ENCODE measurements around the gene USF1. TPM values are rescaled to one million over a fixed set of nuclear protein-coding genes. Genes with fewer than 3 reads are reported as not detected.

Gene USF1
- polyA plus RNA-seq, 6 donors from 2014 or later, result 4.4 to 23.9 (median 9.7) TPM

DNA sequence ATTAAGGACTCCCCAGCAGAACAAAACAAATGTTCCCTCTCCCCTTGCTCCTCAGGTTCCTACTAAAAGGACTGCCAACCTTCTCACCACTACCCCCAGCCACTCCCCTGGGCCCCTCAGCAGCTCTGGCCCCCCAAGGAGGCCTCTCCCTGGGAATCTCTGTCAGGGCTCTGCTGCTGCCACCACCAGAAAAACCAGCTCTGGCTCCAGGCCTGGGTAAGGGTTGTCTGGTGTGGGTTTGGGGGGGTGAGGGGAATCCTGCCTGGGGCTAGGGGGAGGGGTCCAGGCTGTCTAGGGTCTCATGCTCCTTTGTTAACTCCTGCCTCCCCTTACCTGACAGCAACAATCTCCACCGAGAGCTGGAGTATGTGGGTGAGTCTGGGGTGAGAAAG, 38.8 kb upstream of the USF1 start:
- DNase-seq (no peak), ATAC-seq (ENCODE audit: low read depth in 2 of 2) (no peak)
- H3K9me3 Mint-ChIP-seq, result no peaks in the 10 kb centered on the region
- peak overlapping the region in 1 of 8 donors; percentile 3 for H3K4me3 Mint-ChIP-seq
- peak overlapping the region in 1 of 6 donors; percentile 49 for H3K27ac Mint-ChIP-seq
- H3K36me3 Mint-ChIP-seq, result no peaks in the 10 kb centered on the region
- H3K27me3 Mint-ChIP-seq, result peaks cover 0 to 15% (median 9%) of the 10 kb centered on the region in 3 donors
- H3K4me1 Mint-ChIP-seq, result no peaks in the 10 kb centered on the region

GRCh38 chr1:161083748-161084596, 38.2 kb upstream of the USF1 start:
- Mint-ChIP-seq H3K4me1 (no peaks in the 10 kb centered on the region), H3K4me3 (no peak overlapping the region), H3K36me3 (no peaks in the 10 kb centered on the region), H3K9me3 (no peaks in the 10 kb centered on the region), H3K27me3 (peaks cover 0 to 13% (median 9%) of the 10 kb centered on the region in 3 donors), H3K27ac (no peak overlapping the region)
- DNase-seq (no peak), ATAC-seq (ENCODE audit: low read depth in 2 of 2) (no peak)

- Mint-ChIP-seq H3K4me1 (no peaks in the 10 kb centered on the region), H3K27me3 (peaks cover 0 to 9% (median 5%) of the 10 kb centered on the region in 3 donors), H3K9me3 (no peaks in the 10 kb centered on the region), H3K27ac (no peak overlapping the region), H3K4me3 (no peak overlapping the region), H3K36me3 (no peaks in the 10 kb centered on the region)
- no peak for ATAC-seq (ENCODE audit: low read depth in 2 of 2)
- no peak for DNase-seq
Measured at GRCh38 chr1:161082996-161083747, 37.4 kb upstream of the USF1 start.

- no peak for DNase-seq
- Mint-ChIP-seq H3K27ac (no peak overlapping the region), H3K9me3 (no peaks in the 10 kb centered on the region), H3K4me1 (no peaks in the 10 kb centered on the region), H3K36me3 (no peaks in the 10 kb centered on the region), H3K4me3 (no peak overlapping the region), H3K27me3 (peaks cover 0 to 9% (median 5%) of the 10 kb centered on the region in 3 donors)
- no peak for ATAC-seq (ENCODE audit: low read depth in 2 of 2)
Measured at GRCh38 chr1:161082483-161082882, 36.7 kb upstream of the USF1 start.

DNA sequence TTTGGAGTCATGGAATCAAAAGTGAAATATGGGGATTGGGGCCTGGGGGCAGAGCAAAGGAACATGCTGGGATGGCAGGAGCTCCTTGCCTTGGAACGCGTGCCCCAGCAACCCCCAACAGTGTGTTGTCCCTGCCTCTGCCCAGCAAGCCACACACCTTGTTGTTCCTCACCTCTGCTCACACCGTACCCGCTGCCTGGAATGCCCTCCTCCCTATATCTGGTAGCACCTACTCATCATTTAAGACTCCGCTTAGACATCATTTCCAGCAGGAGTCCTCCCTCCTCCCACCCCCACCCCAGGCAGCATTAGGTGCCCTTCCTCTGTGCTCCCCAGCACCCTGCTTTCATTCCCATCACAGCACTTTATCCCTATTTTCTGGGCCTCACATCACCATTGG, 35.7 kb upstream of the USF1 start:
- no peak overlapping the region for H3K4me3 Mint-ChIP-seq
- ATAC-seq (ENCODE audit: low read depth in 2 of 2) (no peak), DNase-seq (no peak)
- H3K9me3 Mint-ChIP-seq, result no peaks in the 10 kb centered on the region
- no peaks in the 10 kb centered on the region for H3K4me1 Mint-ChIP-seq
- H3K27ac Mint-ChIP-seq, result peak overlapping the region in 2 of 6 donors; percentile 47 to 74
- no peaks in the 10 kb centered on the region for H3K36me3 Mint-ChIP-seq
- peaks cover 0 to 9% (median 5%) of the 10 kb centered on the region in 3 donors for H3K27me3 Mint-ChIP-seq

- Mint-ChIP-seq H3K27me3 (peaks cover 0 to 5% (median 3%) of the 10 kb centered on the region in 3 donors), H3K4me3 (no peak overlapping the region), H3K36me3 (no peaks in the 10 kb centered on the region), H3K27ac (peak overlapping the region in 1 of 6 donors; percentile 74), H3K4me1 (no peaks in the 10 kb centered on the region), H3K9me3 (no peaks in the 10 kb centered on the region)
- ATAC-seq (ENCODE audit: low read depth in 2 of 2) (no peak), DNase-seq (no peak)
Measured at GRCh38 chr1:161080441-161081405, 34.9 kb upstream of the USF1 start.

DNA sequence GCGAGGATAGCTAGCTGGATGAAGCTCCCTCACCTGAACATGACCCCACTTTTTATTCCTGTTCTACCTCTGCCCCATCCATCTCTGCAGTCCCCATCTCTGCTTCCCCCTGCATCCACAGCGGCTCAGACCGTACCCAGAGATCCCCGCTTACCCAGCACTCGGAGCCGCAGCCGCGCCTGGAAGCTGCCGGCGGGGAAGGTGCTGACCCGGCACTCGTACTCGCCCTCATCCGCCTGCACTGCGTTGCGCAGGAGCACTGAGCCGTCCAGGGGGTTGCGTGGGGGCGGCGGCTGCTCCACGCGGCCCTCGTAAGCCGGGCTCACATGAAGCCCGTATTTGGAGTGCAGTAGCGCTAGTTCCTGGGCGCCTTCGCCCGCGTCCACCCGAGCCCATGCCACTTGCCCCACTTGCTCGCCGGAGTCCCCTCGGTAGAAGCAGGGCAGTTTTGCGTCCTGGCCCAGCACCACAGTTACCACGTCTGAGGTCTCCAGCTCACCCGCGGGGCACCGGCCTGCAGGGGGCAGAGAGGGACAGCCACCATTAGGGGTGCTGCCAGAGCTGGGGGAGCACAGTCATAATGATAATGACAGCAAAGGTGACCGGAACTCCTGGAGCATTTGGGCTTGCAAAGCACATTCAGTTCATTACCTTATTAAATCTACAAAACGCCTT, 33.8 kb upstream of the USF1 start:
- Mint-ChIP-seq H3K4me3 (no peak overlapping the region), H3K27me3 (peaks cover 0 to 5% (median 0%) of the 10 kb centered on the region in 3 donors), H3K9me3 (no peaks in the 10 kb centered on the region), H3K27ac (peak overlapping the region in 1 of 6 donors; percentile 49), H3K4me1 (no peaks in the 10 kb centered on the region), H3K36me3 (no peaks in the 10 kb centered on the region)
- DNase-seq, result no peak
- no peak for ATAC-seq (ENCODE audit: low read depth in 2 of 2)

DNA sequence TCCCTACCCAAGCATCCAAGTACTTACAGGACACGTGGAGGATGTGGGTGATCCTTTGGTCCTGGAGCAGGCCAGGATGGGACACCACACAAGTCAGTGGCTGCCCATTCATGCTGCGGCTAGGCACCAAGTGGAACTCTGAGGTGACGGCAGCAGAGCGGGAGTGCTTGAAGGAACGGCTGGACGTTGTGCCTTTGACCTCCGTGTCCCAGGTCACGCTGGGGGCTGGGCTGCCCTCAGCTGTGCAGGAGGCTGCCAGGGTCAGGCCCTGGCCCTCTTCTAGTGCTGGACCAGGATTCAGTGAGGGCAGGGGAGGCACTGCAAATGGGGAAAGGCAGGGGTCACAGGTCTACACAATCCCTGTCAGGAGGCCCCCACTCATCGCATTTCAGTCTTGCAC, 31.6 kb upstream of the USF1 start:
- DNase-seq (no peak), ATAC-seq (ENCODE audit: low read depth in 2 of 2) (no peak)
- H3K4me1 Mint-ChIP-seq, result peaks cover 0 to under 1% (median 0%) of the 10 kb centered on the region in 3 donors
- H3K4me3 Mint-ChIP-seq, result no peak overlapping the region
- H3K36me3 Mint-ChIP-seq, result no peaks in the 10 kb centered on the region
- H3K9me3 Mint-ChIP-seq, result no peaks in the 10 kb centered on the region
- no peaks in the 10 kb centered on the region for H3K27me3 Mint-ChIP-seq
- H3K27ac Mint-ChIP-seq, result no peak overlapping the region

GRCh38 chr1:161076410-161076809, 30.6 kb upstream of the USF1 start:
- Mint-ChIP-seq H3K9me3 (no peaks in the 10 kb centered on the region), H3K27ac (no peak overlapping the region), H3K4me1 (peaks cover 7 to 9% (median 7%) of the 10 kb centered on the region in 3 donors), H3K27me3 (no peaks in the 10 kb centered on the region), H3K4me3 (no peak overlapping the region), H3K36me3 (no peaks in the 10 kb centered on the region)
- DNase-seq (no peak), ATAC-seq (ENCODE audit: low read depth in 2 of 2) (no peak)

GRCh38 chr1:161074676-161075368, 29.0 kb upstream of the USF1 start:
- H3K36me3 Mint-ChIP-seq, result no peaks in the 10 kb centered on the region
- peaks cover 15 to 19% (median 17%) of the 10 kb centered on the region in 3 donors for H3K4me1 Mint-ChIP-seq
- H3K9me3 Mint-ChIP-seq, result no peaks in the 10 kb centered on the region
- DNase-seq (no peak), ATAC-seq (ENCODE audit: low read depth in 2 of 2) (no peak)
- H3K4me3 Mint-ChIP-seq, result no peak overlapping the region
- no peaks in the 10 kb centered on the region for H3K27me3 Mint-ChIP-seq
- peak overlapping the region in 1 of 6 donors; percentile 39 for H3K27ac Mint-ChIP-seq

DNA sequence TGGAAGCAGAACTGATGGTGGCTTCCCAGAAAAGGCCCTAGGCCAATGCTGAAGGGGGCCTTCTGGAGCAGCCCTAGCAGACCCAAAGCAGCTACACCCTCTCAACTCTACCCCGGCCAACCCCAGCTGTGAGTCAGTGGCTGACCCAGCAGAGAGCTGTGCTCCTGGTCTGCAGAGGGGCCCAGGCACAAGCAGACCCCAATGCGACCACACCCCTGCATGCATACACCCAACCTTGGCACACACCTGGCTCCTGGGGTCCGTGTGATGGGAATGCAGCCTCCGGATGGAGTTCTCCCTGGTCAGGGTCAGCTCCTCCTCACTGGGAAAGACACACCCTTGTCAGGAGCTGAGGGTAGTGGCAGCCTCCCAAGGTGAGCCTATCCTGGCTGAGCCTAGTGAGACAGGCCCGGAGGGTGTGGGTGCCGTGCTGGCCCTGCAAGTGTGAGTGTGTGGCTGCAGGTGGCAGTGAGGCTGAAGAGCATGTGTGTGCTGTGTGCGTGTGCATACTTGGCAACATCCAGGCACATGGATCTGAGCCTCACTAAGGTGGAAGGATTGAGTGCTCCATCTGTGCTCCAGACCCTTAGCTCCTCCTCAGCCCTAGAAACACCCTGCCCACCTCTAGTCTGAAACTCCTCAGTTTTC, 27.8 kb upstream of the USF1 start:
- no peaks in the 10 kb centered on the region for H3K9me3 Mint-ChIP-seq
- ATAC-seq (ENCODE audit: low read depth in 2 of 2), result no peak
- no peak for DNase-seq
- peaks cover 23 to 31% (median 24%) of the 10 kb centered on the region in 3 donors for H3K4me1 Mint-ChIP-seq
- H3K27ac Mint-ChIP-seq, result peak overlapping the region in 2 of 6 donors; percentile 67 to 88
- no peaks in the 10 kb centered on the region for H3K27me3 Mint-ChIP-seq
- peak overlapping the region in 1 of 8 donors; percentile 61 for H3K4me3 Mint-ChIP-seq
- H3K36me3 Mint-ChIP-seq, result no peaks in the 10 kb centered on the region

Data from naive B cell (primary cell).